Gastrocnemius medialis (tissue), 4 donors: ENCODE measurements around the gene IGSF6. TPM values are rescaled to one million over a fixed set of nuclear protein-coding genes. Genes with fewer than 3 reads are reported as not detected.
"Not testable (repeated sequence)": the region's sequence is repeated elsewhere in the genome, so short reads cannot be mapped to it uniquely, and the experiment has no call there.

ENCODE experiments used
- ATAC-seq, 2 donors: fragments of 150-250 bp; one replicate each; pipeline ENCODE4 v1.9.1; 2016
- DNase-seq, 2 donors: peaks; one replicate each; pipeline ENCODE4 v3.0.0-alpha.2; 2019
- H3K27ac ChIP-seq, 4 donors: fragments of 200-600 bp; sonication (generic); 1 replicate in 1 of 4; 2 replicates in 3 of 4; pipeline ENCODE4 v1.5.1; 2016 to 2018; ENCODE audit warnings: mild to moderate bottlenecking in 2 of 4, moderate library complexity in 1 of 4
- H3K27me3 ChIP-seq, 3 donors: fragments of 200-600 bp; sonication (generic) in 2 of 3; 1 replicate in 1 of 3; 2 replicates in 2 of 3; pipeline versions ENCODE4 v1.5.1 to v1.6.0; 2016 to 2019; ENCODE audit warnings: mild to moderate bottlenecking in 1 of 3, moderate library complexity in 1 of 3
- H3K36me3 ChIP-seq, 2 donors: fragments of 200-600 bp; sonication (generic) in 1 of 2; one replicate each; pipeline ENCODE4 v1.5.1; 2017 to 2018
- H3K4me1 ChIP-seq, 2 donors: fragments of 200-600 bp; sonication (generic) in 1 of 2; one replicate each; pipeline ENCODE4 v1.5.1; 2016 to 2017; ENCODE audit warnings: mild to moderate bottlenecking in 2 of 2
- H3K4me3 ChIP-seq, 4 donors: fragments of 200-600 bp; sonication (generic) in 3 of 4; 1 replicate in 1 of 4; 2 replicates in 3 of 4; pipeline ENCODE4 v1.5.1; 2016 to 2019; ENCODE audit warnings: mild to moderate bottlenecking in 2 of 4
- H3K9me3 ChIP-seq, 3 donors: fragments of 200-600 bp; sonication (generic) in 2 of 3; 1 replicate in 1 of 3; 2 replicates in 2 of 3; pipeline ENCODE4 v1.5.1; 2016 to 2019
- CTCF ChIP-seq, 5 experiments: fragments of 450-650 bp in 3 of 5; fragments of 200-600 bp in 2 of 5; sonication (generic) in 2 of 5; IDR thresholded peaks in 4 of 5; conservative IDR thresholded peaks in 1 of 5; 1 replicate in 4 of 5; 2 replicates in 1 of 5; pipeline ENCODE4 v1.5.1; 2016 to 2019; ENCODE audit warnings: antibody characterized with exemption in 5 of 5, mild to moderate bottlenecking in 3 of 5, moderate library complexity in 3 of 5
- POLR2A ChIP-seq, 2 donors: fragments of 450-650 bp; IDR thresholded peaks; one replicate each; pipeline ENCODE4 v1.6.1; 2017; ENCODE audit warnings: antibody characterized with exemption in 2 of 2, mild to moderate bottlenecking in 2 of 2, moderate library complexity in 2 of 2
- in situ Hi-C, 4 donors: fragments of 200-750 bp; cut with MboI; loops; one replicate each; pipeline versions ENCODE4 v1.15.0 to v1.8.0; 2017; ENCODE audit warnings: low sequenced_read_pairs in 4 of 4
- intact Hi-C: fragments of 100-400 bp; cut with DNase I; formaldehyde crosslinking; loops from one replicate; pipeline ENCODE4 v1.15.1; 2023; ENCODE audit warnings: low total_unique reads
- total RNA-seq, 4 donors: library from RNA; depleted of rRNA; stranded (reverse); fragments of >200 nt; gene quantifications; one replicate each; pipeline versions ENCODE4 v1.1.0 to v1.2.3, GENCODE V29; 2016

Gene IGSF6
- total RNA-seq, 4 donors from 2014 or later: 0.10 to 0.60 (median 0.39) TPM

DNA sequence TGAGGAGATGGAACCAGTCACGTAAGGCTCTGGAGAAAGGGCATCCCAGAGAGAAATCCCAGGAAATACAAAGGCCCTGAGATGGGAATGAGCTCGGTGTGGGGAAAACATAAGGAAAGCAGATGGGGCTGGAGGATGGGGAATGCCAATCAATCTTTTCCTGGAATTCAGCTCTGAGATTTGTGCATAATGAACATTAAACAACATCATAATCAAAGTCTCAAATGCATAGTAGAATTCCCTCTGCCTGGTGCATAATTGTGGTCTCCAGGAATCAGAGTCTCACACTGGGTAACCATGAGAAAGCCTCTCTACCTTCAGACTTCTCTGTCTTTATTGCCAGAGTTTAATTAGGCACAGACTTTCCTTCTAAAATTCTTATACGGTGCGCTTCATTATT lies 42.2 kb upstream of the IGSF6 start:
- Histone ChIP-seq H3K36me3 (no peaks in the 10 kb centered on the region), H3K9me3 (no peaks in the 10 kb centered on the region), H3K4me1 (peaks cover 0 to 4% of the 10 kb centered on the region in 2 donors), H3K27me3 (no peaks in the 10 kb centered on the region), H3K27ac (no peak overlapping the region), H3K4me3 (no peak overlapping the region)
- TF ChIP-seq CTCF (IDR thresholded peaks at IDR 0.05 in 4 of 5, conservative IDR thresholded peaks at IDR 0.05 in 1 of 5) (no peak), POLR2A (IDR thresholded peaks at IDR 0.05) (no peak)
- no peak for ATAC-seq
- in situ Hi-C loops (no loop called here), intact Hi-C loops (no loop called here)
- no peak for DNase-seq

DNA sequence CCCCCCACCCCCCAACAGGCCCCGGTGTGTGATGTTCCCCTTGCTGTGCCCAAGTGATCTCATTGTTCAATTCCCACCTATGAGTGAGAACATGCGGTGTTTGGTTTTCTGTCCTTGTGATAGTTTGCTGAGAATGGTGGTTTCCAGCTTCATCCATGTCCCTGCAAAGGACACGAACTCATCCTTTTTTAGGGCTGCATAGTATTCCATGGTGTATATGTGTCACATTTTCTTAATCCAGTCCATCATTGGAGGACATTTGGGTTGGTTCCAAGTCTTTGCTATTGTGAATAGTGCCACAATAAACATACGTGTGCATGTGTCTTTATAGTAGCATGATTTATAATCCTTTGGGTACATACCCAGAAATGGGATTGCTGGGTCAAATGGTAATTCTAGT lies 38.6 kb upstream of the IGSF6 start:
- DNase-seq, H3K9me3 ChIP-seq, ATAC-seq, H3K36me3 ChIP-seq, intact Hi-C loops, H3K27me3 ChIP-seq, in situ Hi-C loops, H3K4me1 ChIP-seq, H3K4me3 ChIP-seq, H3K27ac ChIP-seq: not testable (repeated sequence)

DNA sequence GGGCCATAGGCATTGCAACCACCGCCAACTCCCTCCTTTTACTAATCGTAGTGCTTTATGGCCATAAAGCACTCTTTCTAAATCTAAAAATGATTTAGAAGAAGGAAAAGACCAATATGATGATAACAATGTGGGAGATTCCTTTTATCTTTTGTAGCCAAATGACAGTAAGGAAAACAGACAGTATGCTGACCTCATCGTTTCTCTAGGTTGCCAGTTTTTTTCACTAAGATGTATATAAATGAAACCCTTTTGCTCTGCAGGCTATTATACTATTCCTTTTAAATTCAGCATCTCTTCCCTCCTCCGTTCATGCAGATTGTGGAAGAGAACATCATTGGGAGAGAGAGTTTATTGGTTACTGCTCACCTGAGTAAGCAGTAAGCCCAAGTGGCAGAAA lies 36.7 kb upstream of the IGSF6 start:
- Histone ChIP-seq H3K27ac (no peak overlapping the region), H3K4me1 (no peaks in the 10 kb centered on the region), H3K27me3 (no peaks in the 10 kb centered on the region), H3K4me3 (no peak overlapping the region), H3K36me3 (no peaks in the 10 kb centered on the region), H3K9me3 (no peaks in the 10 kb centered on the region)
- TF ChIP-seq CTCF (IDR thresholded peaks at IDR 0.05 in 4 of 5, conservative IDR thresholded peaks at IDR 0.05 in 1 of 5) (no peak), POLR2A (IDR thresholded peaks at IDR 0.05) (no peak)
- intact Hi-C loops (no loop called here), in situ Hi-C loops (no loop called here)
- ATAC-seq (no peak), DNase-seq (no peak)

GRCh38 chr16:21685034-21685455 lies 32.6 kb upstream of the IGSF6 start:
- no peak for ATAC-seq
- in situ Hi-C loops: no loop called here

DNA sequence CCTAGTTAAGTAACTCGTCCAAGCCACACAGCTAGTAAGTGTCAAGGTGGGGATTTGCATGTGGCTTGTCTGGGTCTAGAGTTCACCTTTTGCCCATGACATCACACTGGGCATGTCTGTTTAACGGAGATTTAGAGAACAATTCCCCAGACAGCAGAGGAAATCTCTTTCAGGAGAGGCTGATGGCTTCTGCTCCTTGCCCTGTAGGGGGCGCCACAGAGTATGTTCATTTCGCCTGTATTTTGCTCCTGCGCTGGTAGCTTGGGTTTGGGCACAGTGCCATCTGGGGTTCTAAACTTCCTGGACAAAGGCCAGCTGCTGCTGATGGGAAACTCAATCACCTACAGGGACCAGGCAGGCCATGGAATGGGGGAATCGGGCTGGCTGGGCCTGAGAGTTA lies 31.8 kb upstream of the IGSF6 start:
- no peaks in the 10 kb centered on the region for H3K36me3 ChIP-seq
- no peak for DNase-seq
- no peaks in the 10 kb centered on the region for H3K27me3 ChIP-seq
- H3K4me3 ChIP-seq: no peak overlapping the region
- TF ChIP-seq CTCF (IDR thresholded peaks at IDR 0.05 in 4 of 5, conservative IDR thresholded peaks at IDR 0.05 in 1 of 5) (no peak), POLR2A (IDR thresholded peaks at IDR 0.05) (no peak)
- H3K4me1 ChIP-seq: no peaks in the 10 kb centered on the region
- H3K27ac ChIP-seq: no peak overlapping the region
- no peak for ATAC-seq
- intact Hi-C loops (no loop called here), in situ Hi-C loops (no loop called here)
- H3K9me3 ChIP-seq: no peaks in the 10 kb centered on the region

More at GRCh38 chr16:21685034-21685455, 32.6 kb upstream of the IGSF6 start:
- no peak overlapping the region for H3K4me3 ChIP-seq
- no peak for TF ChIP-seq CTCF (IDR thresholded peaks at IDR 0.05 in 4 of 5, conservative IDR thresholded peaks at IDR 0.05 in 1 of 5)
- TF ChIP-seq POLR2A (IDR thresholded peaks at IDR 0.05): no peak
- no peaks in the 10 kb centered on the region for H3K4me1 ChIP-seq
- no peaks in the 10 kb centered on the region for H3K27me3 ChIP-seq
- no peak overlapping the region for H3K27ac ChIP-seq
- no peaks in the 10 kb centered on the region for H3K9me3 ChIP-seq
- DNase-seq: no peak
- H3K36me3 ChIP-seq: no peaks in the 10 kb centered on the region
- intact Hi-C loops: no loop called here
